GM12892 (cell line): ENCODE results near the gene DCPS.

Experiments
- POLR2A ChIP-seq: IDR thresholded peaks from 2 replicates; pipeline ENCODE4 v1.6.1; 2011; ENCODE audit warnings: low read depth, low read length, control low read depth
- POLR2AphosphoS5 ChIP-seq: IDR thresholded peaks from 2 replicates; pipeline ENCODE4 v1.6.1; 2011; ENCODE audit warnings: low read depth, low read length, control low read depth

DNA sequence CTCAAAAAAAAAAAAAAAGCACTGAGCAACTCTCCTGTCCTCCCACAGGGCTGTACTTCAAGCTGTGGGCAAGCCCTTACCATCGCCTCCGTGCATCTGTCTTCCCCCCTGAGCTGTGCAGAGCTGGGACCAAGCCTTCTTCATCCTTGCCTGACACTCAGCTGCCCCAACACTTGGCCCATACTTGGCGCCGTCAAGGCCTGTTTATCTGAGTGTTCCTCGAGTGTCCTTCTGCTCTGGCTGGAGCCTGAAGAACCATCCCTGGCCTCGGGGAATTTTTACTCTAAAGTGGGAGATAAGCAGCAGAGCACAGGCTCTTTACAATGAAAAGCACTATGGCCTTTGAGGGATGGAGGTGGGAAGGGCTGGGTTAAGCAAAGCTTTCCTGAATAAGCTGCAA lies 22.6 kb upstream of the DCPS start:
- TF ChIP-seq POLR2AphosphoS5 = no peak
- TF ChIP-seq POLR2A = no peak
